K562 treated with DMSO at 1 percent for 4 hours (cell line): ENCODE measurements around the gene ACOX1. TPM values are rescaled to one million over a fixed set of nuclear protein-coding genes. Genes with fewer than 3 reads are reported as not detected.

Experiments used
- total RNA-seq: library from RNA; unstranded; fragments of 300-600 nt; gene quantifications from 2 replicates; pipeline ENCODE4 v1.2.3, GENCODE V29; 2022; ENCODE audit not compliant: insufficient read depth

The ACOX1 gene
- total RNA-seq = 13.2 and 15.1 TPM in 2 replicates

DNA sequence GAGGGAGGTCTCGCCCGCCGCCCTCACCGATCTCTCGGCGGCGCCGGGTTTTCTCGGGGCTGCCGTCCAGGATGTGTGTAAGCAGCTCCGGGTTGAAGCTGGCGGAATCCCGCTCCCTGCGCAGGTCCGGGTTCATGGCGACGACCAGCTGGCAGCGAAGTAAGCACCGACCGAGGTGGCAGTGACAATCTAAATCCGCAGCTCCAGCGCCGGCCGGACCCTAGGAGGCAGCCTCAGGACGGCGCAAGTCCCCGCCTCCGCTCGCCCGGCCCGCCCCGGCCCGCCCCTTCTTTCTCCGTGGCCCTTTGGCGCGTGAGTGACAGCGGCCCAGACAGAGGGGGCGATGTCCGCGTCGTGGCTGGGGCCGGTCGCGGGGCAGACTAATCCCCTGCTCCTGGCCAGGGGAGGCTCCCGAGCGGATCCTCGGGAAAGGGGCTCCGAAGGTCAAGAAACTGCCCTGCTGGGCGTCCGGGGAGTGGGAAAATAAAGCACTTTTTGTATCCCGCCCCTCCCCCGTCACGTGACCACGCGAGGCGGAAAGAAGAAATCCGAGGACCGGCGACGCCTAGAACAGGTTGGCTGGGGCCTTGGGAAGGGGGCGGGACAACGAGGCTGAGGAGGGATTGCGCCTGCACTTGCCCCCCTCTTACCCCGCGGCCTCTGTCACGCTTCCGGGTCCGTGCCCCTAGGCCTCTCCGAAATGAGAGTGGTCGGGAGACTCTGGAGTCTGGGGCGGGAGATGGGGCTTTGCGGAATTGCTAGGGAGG is at the start of gene ACOX1, which contains the start of gene TEN1:
Gene ACOX1 (minus strand): TSS at position 229 of the 767 bp plus-strand sequence. CDS start 93 bp downstream, at position 136.
Gene TEN1 (plus strand): TSS at position 303 of the 767 bp plus-strand sequence. CDS start 6,953 bp downstream, outside the sequence.

DNA sequence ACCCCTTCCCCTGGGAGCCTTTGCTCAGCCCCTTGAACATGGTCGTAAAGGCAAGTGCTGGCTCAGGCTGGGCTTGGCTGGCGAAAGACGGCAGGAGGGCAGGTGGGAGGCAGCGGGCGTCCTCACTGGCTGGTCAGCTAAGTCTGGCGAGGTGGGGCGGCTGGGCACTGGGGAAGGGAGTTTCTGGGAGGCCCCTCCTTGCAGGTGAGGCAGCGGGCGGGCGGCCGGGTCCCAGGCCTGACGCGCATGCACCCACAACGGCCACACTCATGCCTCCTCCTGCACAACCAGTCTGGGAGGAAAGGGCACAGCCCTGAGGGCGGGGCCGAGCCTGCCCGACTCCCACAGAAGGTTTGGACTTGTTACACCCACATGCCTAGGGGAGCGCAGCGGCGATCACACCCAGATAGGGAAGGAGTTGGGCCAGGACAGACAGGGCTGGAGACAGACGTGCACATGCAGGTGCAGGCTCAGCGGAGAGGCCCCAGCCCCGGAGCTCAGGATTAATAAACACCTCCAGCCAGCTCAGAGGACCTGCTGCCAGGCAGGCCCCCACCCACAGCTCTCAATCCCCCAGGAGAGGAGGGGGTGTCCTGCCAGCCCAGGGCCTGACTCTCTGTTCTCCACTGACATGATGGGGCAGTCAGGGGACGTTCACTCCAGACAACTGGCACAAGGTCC is 48.3 kb upstream of the ACOX1 start, which contains the start of gene EVPL:
Gene EVPL (minus strand): TSS at position 148 of the 681 bp plus-strand sequence. CDS start 108 bp downstream, at position 40.

DNA sequence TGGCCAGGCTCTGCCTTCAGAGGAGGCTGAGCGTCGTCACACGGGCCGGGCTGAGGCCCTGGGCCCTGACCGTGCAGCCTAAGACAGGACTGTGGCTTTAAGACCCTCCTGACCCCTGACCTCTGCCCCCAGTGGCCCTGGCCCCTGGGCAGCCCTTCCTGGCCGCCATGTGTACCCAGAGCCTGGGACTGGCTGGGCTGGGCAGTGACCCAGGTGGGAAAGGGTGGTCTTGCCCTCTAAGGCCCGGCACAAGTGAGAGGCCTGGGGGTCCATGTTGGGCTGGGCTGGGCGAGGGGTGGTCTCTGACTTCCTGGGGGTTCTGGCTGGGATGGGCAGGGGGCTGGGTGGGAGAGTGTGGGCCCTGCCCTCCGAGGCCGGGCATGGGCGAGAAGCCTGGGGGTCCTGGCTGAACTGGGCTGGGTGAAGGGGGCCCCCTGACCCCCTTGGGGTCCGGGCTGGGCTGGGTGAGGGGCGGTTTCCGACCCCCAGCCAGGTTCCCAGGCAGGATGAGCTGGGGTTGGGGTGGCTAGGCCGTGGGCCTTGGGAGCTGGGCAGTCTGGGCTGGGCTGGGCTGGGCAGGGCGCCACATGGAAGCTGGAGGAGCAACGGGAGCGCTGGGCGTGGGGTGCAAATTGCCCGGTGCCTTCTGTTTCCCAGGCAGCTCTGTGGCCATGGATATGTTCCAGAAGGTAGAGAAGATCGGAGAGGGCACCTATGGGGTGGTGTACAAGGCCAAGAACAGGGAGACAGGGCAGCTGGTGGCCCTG is 22.0 kb upstream of the ACOX1 start, which contains the start of gene CDK3:
Gene CDK3 (plus strand): TSS at position 101 of the 767 bp plus-strand sequence. CDS start 571 bp downstream, at position 672.

DNA sequence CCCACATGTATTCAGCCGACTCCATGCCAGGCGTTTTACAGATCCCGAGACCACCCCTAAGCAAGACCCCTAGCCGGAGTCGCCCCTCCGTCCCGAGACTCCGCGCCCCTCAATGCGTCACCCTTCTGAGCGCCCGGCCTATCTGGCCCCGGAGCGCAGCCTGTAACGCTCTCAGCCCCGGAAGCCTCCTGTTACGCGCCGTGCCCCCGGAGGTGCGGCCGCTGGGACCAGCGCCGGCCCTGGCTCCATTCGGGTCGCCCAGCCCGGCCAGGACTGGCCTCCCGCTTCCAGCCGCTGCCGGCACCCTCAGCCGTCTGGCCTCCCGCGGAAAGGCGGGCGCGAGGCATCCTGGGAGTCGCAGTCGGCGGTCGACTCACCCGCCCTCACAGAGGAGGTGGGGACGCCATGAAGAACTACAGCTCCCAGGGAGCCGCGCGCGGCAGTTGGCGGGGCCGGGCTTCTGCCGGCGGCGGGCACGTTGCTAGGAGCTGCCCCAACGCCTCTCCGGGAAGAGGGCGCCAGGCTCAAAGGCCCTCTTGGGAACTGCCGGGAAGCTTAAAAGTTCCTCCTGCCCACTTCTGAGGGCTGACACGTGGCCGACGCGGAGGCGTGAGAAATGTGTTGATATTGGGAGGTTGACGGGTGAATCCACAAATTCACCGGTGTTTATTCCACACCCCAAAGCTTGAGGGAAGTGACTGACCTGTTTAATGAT is 38.1 kb downstream of the ACOX1 start, which contains the start of gene FBF1:
Gene FBF1 (minus strand): TSS at position 316 of the 715 bp plus-strand sequence. CDS start 2,893 bp downstream, outside the sequence.

DNA sequence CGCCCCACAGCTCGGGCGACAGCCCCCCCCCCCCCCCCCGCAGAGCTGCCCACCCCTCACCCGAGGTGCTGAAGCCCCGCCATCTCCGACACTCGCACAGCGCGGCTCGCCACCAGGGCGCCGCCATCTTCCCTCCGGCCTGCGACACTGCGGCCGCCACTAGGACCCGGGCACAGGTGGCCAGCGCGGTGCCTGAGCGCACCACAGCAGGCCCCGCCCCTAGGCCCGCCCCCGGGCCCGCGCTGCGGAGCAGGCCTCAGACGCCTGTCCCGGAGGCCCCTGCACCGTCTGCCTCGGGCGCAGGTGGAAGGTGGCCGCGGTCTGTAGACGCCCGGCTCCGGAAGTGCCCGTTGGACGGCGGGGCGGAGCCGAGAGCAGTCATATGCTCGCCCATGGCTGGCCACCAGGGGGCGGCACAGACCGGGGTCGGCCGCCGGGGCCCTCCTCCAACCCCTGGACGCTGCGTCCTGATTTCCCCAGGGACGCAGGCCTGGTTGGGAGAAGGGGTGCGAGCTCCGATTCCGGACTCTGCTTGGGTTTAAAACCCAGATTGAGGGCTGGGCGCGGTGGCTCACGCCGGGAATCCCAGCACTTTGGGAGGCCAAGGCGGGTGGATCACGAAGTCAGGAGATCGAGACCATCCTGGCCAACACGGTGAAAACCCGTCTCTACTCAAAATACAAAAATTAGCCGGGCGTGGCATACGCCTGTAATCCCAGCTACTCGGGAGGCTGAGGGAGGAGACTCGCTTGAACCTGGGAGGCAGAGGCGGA is 74.0 kb downstream of the ACOX1 start, which contains the start of gene MRPL38:
Gene MRPL38 (minus strand): TSS at position 136 of the 773 bp plus-strand sequence. CDS start 9 bp downstream, at position 127.

DNA sequence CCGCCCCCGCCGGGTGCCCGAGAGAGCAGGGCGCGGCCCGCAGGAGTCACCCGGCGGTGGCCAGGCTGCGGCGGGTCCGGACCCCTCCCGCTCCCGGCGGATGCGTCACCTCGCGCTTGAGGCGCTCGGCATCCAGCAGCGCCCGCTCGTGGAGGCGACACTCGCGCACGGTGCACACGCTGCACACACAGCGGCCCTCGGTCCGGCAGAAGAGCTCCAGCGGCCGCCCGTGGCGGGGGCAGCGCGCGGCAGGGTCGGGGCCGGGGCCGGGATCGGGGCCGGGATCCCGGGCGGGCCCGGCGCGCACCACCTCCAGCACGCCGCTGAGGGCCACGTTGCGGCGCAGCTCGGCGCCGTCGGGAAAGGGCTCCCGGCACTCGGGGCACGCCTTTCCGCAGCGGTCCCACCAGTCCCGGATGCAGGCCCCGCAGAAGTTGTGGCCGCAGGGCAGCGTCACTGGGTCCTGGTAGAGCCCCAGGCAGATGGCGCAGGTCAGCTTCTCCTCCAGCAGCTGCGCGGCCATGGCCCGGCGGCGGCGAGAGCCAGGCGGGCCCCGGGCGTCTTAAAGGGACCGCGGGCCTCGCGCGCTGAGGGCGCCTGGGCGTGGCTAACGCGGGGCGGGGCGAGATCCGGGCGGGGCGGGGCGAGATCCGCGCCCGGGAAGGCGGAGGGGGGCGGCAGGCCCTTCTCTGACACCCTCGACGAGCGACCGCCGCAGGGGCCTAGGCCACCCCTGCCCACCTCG is 82.4 kb downstream of the ACOX1 start, which contains the start of gene TRIM65:
Gene TRIM65 (minus strand): TSS at position 537 of the 745 bp plus-strand sequence. CDS start 14 bp downstream, at position 523.

Other genes starting within 250 kb of the ACOX1 start
- gene GALK1, start 214.0 kb downstream of the ACOX1 start, total RNA-seq = 44.8 and 73.0 TPM in 2 replicates
- gene UNK, start 194.4 kb downstream of the ACOX1 start, total RNA-seq = 45.3 and 46.6 TPM in 2 replicates
- gene UNC13D, start 134.8 kb downstream of the ACOX1 start, total RNA-seq = 164 and 167 TPM in 2 replicates
- 133 TPM in 2 replicates for gene WBP2, start 123.8 kb downstream of the ACOX1 start, total RNA-seq
- gene TRIM47, start 100.6 kb downstream of the ACOX1 start, total RNA-seq = 2.6 and 3.6 TPM in 2 replicates
- 21.2 and 26.6 TPM in 2 replicates for gene TRIM65, start 82.2 kb downstream of the ACOX1 start, total RNA-seq
- 82.4 and 95.4 TPM in 2 replicates for gene MRPL38, start 74.3 kb downstream of the ACOX1 start, total RNA-seq
- 4.3 and 6.4 TPM in 2 replicates for gene FBF1, start 38.1 kb downstream of the ACOX1 start, total RNA-seq
- gene TEN1, start 74 bp upstream of the ACOX1 start, total RNA-seq = 23.1 and 24.3 TPM in 2 replicates
- 3.5 and 10.1 TPM in 2 replicates for gene CDK3, start 21.7 kb upstream of the ACOX1 start, total RNA-seq
- gene EVPL, start 48.1 kb upstream of the ACOX1 start, total RNA-seq = not detected in 2 replicates
- 87.4 and 92.9 TPM in 2 replicates for gene SRP68, start 93.4 kb upstream of the ACOX1 start, total RNA-seq
- not detected in 2 replicates for gene GALR2, start 95.6 kb upstream of the ACOX1 start, total RNA-seq
- 2.0 and 4.2 TPM in 2 replicates for gene ZACN, start 100.0 kb upstream of the ACOX1 start, total RNA-seq
- 24.7 and 24.9 TPM in 2 replicates for gene EXOC7, start 124.6 kb upstream of the ACOX1 start, total RNA-seq
- 0.82 TPM in 1 of 2 replicates, not detected in the other for gene FOXJ1, start 162.1 kb upstream of the ACOX1 start, total RNA-seq